Measurements from ENCODE around the gene OR1I1.

- TF ChIP-seq CTCF (IDR thresholded peaks at IDR 0.05) (no peak), POLR2A (IDR thresholded peaks at IDR 0.05) (no peak)
These were observed 8.9 kb upstream of the OR1I1 start for GRCh38 chr19:15072930-15073647.

Data from adrenal gland (tissue), 5 donors.